Body of pancreas (tissue), 4 donors: ENCODE measurements around the gene SREBF2. TPM values are rescaled to one million over a fixed set of nuclear protein-coding genes. Genes with fewer than 3 reads are reported as not detected.

Experiments
- ATAC-seq: fragments of 150-250 bp; one replicate; pipeline ENCODE4 v1.9.1; 2016
- DNase-seq, 4 donors: peaks; one replicate each; pipeline ENCODE4 v3.0.0-alpha.2; 2019
- H3K27ac ChIP-seq, 4 donors: fragments of 200-600 bp; sonication (generic); 1 replicate in 3 of 4; 2 replicates in 1 of 4; pipeline versions ENCODE4 v1.5.1 to v1.6.1; 2016 to 2019; ENCODE audit warnings: mild to moderate bottlenecking in 1 of 4, mixed read lengths in 1 of 4, moderate library complexity in 1 of 4
- H3K27me3 ChIP-seq, 2 donors: fragments of 200-600 bp; sonication (generic); one replicate each; pipeline ENCODE4 v1.6.0; 2016; ENCODE audit warnings: mild to moderate bottlenecking in 1 of 2
- H3K36me3 ChIP-seq, 2 donors: fragments of 200-600 bp; sonication (generic); replicated peaks in 1 of 2; 2 replicates each; pipeline ENCODE4 v1.5.1; 2016; ENCODE audit warnings: low read depth in 2 of 2; ENCODE audit not compliant: insufficient read depth in 1 of 2
- H3K4me1 ChIP-seq: fragments of 200-600 bp; sonication (generic); one replicate; pipeline ENCODE4 v1.6.0; 2016
- H3K4me3 ChIP-seq, 2 donors: fragments of 200-600 bp; sonication (generic); 1 replicate in 1 of 2; 2 replicates in 1 of 2; pipeline ENCODE4 v1.5.1; 2016 to 2019
- H3K9me3 ChIP-seq, 3 donors: fragments of 200-600 bp; sonication (generic); 1 replicate in 2 of 3; 2 replicates in 1 of 3; pipeline ENCODE4 v1.5.1; 2016
- POLR2A ChIP-seq, 3 donors: fragments of 450-650 bp; IDR thresholded peaks; one replicate each; pipeline ENCODE4 v1.6.1; 2016; ENCODE audit warnings: antibody characterized with exemption in 3 of 3, mild to moderate bottlenecking in 2 of 3
- WGBS, 2 donors: methylation state at CpG; one replicate each; pipeline ENCODE4 v1.1.5; 2017; 5-methylcytosine and 5-hydroxymethylcytosine counted together
- intact Hi-C: fragments of 100-400 bp; cut with DNase I; formaldehyde crosslinking; loops from one replicate; pipeline ENCODE4 v1.15.1; 2023
- total RNA-seq, 2 donors: library from RNA; depleted of rRNA; stranded (reverse); fragments of >200 nt; gene quantifications; one replicate each; pipeline ENCODE4 v1.1.0, GENCODE V29; 2016
- TF ChIP-seq, protein P1 (sequence below), 7 experiments: fragments of 450-650 bp in 4 of 7; fragments of 200-600 bp in 3 of 7; sonication (generic) in 3 of 7; IDR thresholded peaks; one replicate each; pipeline ENCODE4 v1.5.1; 2016 to 2019; ENCODE audit warnings: antibody characterized with exemption in 7 of 7

SREBF2 gene
- total RNA-seq, 2 donors from 2014 or later = 40.2 to 68.6 TPM

DNA sequence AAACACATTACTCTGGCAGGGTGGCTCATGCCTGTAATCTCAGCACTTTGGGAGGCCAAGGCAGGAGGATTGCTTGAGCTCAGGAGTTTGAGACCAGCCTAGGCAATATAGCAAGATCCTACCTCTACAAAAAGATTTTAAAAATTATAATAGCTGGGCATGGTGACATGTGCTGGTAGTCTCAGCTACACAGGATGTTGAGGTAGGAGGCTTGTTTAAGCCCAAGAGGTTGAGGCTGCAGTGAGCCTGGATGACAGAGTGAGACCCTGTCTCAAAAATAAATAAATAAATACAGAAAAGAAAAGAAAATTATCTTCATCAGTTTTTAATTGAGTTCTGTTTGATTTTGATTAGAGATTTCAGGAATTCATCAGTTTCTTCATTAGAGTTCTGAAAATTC lies 27.3 kb upstream of the SREBF2 start:
- no peak for ATAC-seq
- H3K36me3 ChIP-seq = no peaks in the 10 kb centered on the region

DNA sequence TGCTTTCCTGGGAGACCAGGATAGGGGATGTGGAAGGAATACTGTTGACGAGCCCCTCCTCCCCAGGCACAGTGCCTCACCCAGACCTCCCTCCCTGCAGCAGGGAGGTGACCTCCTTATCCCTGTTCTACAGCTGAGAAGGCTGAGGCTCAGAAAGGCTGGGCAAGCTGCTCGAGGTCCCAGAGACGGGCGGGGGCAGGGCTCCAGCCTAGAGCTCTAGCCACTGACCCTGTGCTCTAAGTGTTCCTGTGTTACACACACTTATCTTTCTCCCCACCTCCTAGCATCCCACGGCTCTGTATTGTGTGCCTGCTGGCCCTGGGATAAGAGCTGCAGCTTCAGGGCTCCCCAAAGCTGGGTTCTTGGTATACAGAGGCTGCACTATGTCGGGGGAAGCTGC lies 24.5 kb upstream of the SREBF2 start:
- no peak overlapping the region for H3K27ac ChIP-seq
- intact Hi-C loops = no loop called here
- no peaks in the 10 kb centered on the region for H3K36me3 ChIP-seq
- H3K4me3 ChIP-seq = no peak overlapping the region
- no peaks in the 10 kb centered on the region for H3K9me3 ChIP-seq
- WGBS, 2 donors = 92 to 98% methylated on average over 5 to 6 of the region's 6 CpGs
- ATAC-seq = no peak
- no peaks in the 10 kb centered on the region for H3K4me1 ChIP-seq
- no peak for DNase-seq
- H3K27me3 ChIP-seq = no peaks in the 10 kb centered on the region
- TF ChIP-seq, protein P1, sequence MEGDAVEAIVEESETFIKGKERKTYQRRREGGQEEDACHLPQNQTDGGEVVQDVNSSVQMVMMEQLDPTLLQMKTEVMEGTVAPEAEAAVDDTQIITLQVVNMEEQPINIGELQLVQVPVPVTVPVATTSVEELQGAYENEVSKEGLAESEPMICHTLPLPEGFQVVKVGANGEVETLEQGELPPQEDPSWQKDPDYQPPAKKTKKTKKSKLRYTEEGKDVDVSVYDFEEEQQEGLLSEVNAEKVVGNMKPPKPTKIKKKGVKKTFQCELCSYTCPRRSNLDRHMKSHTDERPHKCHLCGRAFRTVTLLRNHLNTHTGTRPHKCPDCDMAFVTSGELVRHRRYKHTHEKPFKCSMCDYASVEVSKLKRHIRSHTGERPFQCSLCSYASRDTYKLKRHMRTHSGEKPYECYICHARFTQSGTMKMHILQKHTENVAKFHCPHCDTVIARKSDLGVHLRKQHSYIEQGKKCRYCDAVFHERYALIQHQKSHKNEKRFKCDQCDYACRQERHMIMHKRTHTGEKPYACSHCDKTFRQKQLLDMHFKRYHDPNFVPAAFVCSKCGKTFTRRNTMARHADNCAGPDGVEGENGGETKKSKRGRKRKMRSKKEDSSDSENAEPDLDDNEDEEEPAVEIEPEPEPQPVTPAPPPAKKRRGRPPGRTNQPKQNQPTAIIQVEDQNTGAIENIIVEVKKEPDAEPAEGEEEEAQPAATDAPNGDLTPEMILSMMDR (IDR thresholded peaks at IDR 0.05) = no peak
- TF ChIP-seq POLR2A (IDR thresholded peaks at IDR 0.05) = no peak

More for the DNA sequence above, 27.3 kb upstream of the SREBF2 start:
- DNase-seq = no peak
- Histone ChIP-seq H3K27ac (no peak overlapping the region), H3K9me3 (no peaks in the 10 kb centered on the region), H3K4me3 (no peak overlapping the region), H3K27me3 (no peaks in the 10 kb centered on the region), H3K4me1 (peaks cover 15% of the 10 kb centered on the region)
- intact Hi-C loops = no loop called here
- TF ChIP-seq POLR2A (IDR thresholded peaks at IDR 0.05) = no peak
- TF ChIP-seq, protein P1 (IDR thresholded peaks at IDR 0.05) = no peak

DNA sequence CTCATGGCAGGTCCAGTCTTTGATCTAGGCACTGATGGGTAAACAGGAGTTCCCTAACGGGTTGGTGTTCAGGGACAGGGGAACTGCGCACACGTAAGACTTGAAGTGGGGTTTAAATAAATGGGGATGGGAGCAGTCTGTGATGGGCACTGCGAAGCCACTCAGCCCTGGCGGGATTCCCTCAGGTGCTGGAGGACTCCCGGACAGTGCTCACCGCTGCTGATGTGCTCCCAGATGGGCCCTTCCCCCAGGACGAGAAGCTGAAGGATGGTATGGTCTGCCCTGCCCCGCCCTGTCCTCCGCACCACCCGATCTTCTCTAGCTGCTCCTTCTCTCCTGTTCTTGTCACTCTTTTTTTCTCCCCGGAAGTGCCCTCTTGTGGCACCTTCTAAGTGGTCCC lies 22.9 kb upstream of the SREBF2 start:
- no peak for ATAC-seq
- Histone ChIP-seq H3K36me3 (no peaks in the 10 kb centered on the region), H3K27ac (no peak overlapping the region), H3K9me3 (no peaks in the 10 kb centered on the region), H3K4me3 (no peak overlapping the region), H3K27me3 (no peaks in the 10 kb centered on the region), H3K4me1 (no peaks in the 10 kb centered on the region)
- TF ChIP-seq POLR2A (IDR thresholded peaks at IDR 0.05) = no peak
- TF ChIP-seq, protein P1 (IDR thresholded peaks at IDR 0.05) = no peak
- no peak for DNase-seq
- 94 to 96% methylated on average over 9 to 12 of the region's 12 CpGs for whole genome bisulfite sequencing, 2 donors
- intact Hi-C loops = no loop called here

DNA sequence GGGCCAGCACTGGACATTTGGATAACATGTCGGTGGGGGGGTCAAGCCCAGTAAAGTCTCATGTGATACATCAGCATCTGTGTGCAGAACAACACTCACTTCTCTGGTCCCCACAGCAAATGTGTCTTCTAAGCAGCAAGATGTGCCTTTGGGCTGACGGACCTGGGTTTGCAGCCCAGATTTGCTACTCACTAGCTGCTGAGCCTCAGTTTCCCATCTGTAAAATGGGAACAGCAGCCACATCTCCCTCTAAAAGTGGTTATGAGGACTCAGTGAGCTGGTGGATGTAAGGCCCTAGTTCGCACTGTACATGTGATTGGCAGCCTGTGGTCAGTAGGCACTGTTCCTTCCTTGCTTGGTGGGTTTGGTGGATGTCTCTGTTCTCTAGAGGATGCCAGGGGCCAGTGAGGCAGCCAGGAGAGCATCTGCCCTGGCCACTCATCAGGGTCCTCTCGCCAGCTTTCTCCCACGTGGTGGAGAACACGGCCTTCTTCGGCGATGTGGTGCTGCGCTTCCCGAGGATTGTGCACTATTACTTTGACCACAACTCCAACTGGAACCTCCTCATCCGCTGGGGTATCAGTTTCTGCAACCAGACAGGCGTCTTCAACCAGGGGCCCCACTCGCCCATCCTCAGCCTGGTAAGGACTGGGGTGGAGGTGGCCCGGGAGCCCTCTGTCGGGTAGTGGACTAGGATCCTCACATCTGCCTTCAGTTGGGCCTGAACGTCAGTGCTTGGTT lies 19.9 kb upstream of the SREBF2 start:
- ATAC-seq = no peak
- Histone ChIP-seq H3K4me1 (no peaks in the 10 kb centered on the region), H3K9me3 (no peaks in the 10 kb centered on the region), H3K36me3 (no peaks in the 10 kb centered on the region), H3K4me3 (no peak overlapping the region), H3K27ac (no peak overlapping the region), H3K27me3 (no peaks in the 10 kb centered on the region)
- intact Hi-C loops = no loop called here
- no peak for DNase-seq
- WGBS, 2 donors = 93% methylated on average over 14 to 16 of the region's 16 CpGs
- TF ChIP-seq POLR2A (IDR thresholded peaks at IDR 0.05) = no peak
- TF ChIP-seq, protein P1 (IDR thresholded peaks at IDR 0.05) = no peak
